ENCODE measurements around the gene SLC6A11.

The SLC6A11 gene

DNA sequence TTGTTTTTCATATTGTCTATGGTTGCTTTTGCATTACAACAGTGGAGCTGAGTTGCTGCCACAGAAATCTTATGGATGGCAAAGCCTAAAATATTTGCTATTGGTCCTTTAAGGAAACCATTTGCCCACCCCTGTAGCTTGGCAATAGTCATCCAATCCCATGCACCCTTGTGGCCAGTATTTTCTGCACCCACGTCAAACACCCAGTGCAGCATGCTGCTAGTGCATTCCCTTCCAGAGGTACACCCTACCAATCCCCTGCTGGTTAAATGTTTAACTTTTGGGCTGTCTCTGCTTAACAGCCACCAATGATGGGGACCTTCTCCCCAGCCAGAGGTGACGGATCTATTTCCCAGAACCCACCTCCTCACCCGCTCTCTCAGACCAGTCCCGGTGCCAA is 23.8 kb upstream of the SLC6A11 start:
- no peak for DNase-seq

DNA sequence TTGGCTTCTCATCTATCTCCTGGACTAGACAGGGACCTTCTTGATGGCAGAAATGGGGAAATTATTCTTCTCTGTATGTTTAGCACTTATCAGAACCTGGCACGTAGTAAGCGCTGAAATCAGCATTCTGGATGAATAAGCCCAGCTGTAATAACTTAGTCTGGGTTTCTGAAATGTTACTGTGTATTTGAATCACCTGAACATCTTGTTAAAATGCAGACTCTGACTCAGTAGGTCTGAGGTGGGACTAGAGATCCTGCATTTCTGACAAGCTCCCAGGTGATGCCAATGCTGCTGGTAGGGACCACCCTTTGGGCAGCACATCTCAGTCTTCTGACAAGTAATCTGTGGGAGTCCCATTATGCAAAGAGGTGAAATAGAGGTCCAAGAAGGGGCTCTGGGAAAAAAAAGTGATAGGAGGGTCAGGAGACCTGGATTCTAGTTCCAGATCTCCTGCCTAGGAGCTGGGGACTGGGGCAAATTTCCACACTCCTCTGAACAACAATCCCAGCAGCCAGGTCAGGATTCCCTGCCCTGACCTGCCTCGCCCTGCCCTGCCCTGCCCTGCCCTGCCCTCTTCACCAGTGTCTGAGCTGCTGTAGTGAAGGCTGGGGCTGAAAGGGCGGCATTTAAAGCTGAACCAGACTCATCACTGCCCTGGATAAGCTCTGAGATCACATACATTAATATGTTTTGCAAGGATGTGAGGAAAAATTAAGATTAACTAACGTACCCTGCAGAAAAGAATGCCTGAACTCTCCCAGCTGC is 17.2 kb upstream of the SLC6A11 start:
- no peak for DNase-seq

DNA sequence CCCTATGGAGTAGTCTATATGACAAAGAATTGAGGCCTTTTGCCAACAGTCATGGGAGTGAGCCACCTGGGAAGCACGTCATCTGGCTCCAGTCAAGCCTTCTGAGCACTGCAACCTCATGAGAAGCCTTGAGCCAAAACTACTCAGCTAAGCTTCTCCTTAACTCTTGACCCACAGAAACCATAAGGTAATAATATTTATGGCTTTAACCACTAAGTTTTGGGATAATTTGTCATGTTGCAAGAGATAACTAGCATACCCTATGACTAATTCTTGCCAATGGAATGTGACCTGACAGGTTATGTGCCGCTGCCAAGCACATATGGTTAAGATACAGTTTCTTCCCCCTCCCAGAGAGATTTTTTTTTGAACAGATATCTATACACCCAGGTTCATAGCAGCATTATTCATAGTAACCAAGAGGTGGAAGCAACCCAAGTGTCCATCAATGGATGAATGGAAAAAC is 11.8 kb upstream of the SLC6A11 start:
- DNase-seq: no peak

DNA sequence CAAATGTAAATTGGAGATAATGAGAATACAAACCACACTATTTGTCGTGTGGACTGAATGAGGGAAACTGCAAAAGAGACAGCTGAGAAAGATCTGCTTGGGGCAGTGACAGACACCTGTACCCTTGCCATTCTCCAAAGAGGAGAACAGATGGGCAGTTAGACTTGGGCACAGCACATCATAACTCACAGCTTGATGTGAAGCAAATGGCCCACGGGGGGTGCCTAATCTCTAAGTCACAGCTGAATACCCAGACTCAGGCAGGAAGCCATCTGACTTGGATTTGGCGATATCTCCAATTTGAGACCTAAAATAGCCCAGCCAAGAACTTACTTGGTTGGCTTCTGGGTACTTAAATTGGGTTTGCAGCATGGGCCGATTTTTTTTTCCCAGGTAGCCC is 10.0 kb upstream of the SLC6A11 start:
- DNase-seq: no peak

DNA sequence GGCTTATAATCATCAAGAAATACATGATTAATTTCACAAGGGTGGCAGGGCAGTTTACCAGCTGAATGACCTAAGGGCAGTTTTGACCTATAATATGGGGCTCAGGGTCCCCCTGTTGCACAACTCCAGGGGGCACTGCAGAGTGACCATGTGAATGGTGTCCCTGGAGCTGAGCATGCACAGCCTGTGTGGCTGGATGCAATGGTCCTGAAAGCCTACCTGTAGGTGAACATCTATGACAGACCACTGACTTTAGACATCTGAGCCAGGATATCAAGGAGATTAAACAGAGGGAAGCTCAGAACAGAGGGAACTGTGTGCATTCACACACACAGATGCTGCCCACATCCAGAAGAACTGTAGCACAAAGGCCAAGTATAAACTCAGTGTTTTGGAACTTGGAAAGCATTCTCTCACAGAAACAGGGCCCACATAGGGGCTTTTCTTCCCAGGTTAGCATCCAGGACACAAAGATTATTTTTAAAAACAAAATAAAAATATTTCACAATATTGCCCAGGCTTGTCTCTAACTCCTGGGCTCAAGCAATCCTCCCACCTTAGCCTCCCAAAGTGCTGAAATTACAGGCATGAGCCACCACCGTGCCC is 7.8 kb upstream of the SLC6A11 start:
- DNase-seq: no peak

DNA sequence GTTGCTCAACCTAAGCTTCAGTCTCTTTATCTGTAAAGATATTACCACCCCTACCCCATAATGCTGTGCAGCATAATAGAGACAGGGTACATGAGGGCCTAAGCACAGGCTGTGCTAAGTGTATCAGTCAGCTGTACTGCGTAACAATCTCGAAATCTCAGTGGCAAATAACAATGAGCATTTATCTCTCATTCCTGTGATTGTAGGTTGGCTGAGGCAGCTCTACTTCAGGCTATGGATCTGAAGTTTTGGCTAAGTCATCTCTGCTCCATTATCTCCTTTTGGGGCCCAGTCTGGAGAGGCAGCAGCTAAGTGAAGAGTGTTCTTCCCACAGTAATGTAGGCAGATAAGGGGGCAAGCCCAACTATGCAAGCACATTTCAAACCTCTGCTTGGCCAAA is 7.1 kb upstream of the SLC6A11 start:
- DNase-seq: no peak

DNA sequence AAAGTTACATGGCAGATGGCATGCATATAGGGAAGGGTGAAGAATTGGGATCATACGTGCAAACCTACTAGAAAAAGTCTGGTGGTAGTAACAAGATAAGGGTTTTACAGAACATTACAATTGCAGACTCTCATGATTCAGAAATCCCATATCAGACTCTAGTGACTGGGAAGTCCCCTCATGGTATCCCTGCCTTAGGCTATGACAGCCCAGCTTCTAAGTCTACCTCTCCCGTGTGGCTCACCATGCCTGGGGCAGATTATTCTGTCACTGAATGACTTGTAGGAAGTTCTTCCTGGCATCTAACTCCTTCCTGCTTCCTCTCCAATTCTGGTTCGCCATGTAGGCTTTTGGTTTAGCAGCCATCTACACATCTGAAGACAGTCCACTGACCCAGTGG is 5.7 kb upstream of the SLC6A11 start:
- no peak for DNase-seq

DNA sequence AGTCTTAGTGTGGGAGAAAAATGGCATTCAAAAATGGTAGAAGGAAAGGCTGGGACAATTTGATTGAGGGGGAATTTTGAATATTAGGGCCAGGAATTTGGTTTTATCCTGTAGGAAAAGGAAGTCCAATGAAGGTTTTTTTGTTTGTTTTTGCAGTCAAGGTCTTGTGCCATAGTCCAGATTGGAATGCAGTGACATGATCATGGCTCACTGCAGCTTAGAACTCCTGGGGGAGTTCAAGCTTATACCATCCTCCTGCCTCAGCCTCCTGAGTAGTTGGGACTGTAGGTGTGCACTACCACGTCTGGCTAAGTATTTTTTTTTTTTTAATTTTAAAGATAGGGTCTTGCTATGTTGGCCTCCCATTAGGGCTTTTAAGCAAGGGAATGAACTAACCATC is 2.6 kb upstream of the SLC6A11 start:
- no peak for DNase-seq

DNA sequence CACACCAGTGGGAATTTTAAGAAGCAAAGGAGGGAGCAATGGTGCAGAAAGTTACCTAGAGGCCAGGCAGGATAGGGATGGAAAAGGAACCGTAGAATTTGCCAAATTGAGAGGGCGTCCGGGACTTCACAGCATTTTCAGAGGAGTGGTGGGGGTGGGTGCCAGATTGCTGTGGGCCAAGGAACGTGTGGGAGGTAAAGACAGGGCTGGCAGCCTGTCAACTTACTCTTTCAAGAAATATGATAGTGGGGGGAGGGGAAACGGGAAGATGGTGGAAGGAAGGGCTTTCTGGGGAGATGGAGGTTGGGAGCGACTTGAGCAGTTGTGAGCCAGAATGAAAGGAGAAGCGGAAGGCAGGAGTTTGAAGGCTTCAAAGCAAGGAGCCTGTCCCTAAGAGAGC is 1.4 kb upstream of the SLC6A11 start:
- no peak for DNase-seq

DNA sequence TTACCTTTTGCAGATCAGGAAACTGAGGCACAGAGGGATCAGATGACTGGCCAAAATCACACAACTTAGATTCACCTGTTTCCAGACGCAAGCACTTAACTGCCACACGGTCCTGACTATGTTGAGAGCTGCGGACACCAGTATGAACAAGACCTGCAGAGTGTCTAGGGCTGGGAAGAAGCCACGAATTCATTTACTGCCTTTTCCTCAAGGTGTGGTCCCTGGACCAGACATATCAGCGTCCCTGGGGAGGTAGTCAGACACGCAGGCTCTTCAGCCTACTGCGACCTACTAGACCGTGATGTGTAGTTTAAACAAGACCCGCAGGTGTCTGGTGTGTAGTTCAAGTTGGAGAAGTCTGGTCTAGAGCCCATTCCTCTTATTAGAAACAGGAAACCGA is 541 bp upstream of the SLC6A11 start:
- DNase-seq: no peak

DNA sequence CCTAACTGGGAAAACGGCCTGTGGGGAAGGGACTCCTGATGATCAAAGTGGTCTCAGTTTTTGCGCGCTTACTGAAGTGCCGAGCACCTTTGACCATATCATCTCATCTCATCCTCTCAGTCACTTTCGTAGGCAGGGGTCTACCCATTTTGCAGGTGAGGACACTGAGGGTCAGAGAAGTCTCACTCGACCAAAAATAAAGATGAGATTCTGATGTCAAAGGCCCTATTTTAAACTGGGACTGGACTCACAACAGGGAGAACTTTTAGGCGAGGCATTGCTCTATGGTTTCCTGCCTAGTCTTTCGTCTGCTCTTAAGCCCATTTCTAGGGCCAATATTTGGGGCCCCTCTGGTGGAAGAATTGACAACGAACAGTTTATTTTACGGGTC is 830 bp downstream of the SLC6A11 start:
- no peak for DNase-seq

DNA sequence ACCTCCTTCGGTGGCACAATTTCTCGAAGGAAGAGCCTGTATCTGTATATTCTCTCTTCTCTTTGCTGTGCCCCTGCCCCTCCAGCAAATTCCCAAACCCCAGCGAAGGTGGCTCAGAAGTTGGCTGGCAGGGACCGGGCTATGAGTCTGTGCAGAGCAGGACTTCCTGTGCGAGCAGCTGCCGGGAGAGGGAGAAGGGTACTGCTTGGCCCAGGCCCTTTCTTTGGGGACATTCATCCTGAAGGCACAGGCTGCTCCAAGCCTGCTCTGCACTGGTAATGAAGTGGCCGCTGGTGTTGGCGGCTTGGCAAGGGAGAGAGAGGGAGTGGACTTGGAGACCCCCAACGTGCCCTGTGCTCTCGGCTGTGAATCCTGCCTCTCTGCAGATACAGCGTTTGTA is 1.5 kb downstream of the SLC6A11 start:
- DNase-seq: no peak

DNA sequence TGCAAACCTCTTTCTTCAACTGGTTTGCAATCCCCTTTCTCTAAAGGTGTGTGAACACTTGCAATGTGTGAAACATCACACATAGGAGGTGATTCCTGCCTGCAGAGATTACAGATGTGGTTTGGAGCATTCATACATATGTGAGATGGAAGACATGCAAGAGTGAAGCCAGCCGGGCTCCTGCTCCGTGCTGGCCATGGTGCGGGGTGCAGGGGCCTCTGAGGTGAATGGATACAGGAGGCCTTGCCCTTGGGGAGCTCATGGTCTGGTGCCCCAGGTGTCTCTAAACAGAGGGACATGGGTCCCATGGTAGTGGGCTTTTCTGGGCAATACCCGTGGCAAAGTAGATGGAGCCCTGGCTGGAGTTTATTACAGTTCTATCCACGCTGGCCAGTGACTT is 6.0 kb downstream of the SLC6A11 start:
- no peak for DNase-seq

DNA sequence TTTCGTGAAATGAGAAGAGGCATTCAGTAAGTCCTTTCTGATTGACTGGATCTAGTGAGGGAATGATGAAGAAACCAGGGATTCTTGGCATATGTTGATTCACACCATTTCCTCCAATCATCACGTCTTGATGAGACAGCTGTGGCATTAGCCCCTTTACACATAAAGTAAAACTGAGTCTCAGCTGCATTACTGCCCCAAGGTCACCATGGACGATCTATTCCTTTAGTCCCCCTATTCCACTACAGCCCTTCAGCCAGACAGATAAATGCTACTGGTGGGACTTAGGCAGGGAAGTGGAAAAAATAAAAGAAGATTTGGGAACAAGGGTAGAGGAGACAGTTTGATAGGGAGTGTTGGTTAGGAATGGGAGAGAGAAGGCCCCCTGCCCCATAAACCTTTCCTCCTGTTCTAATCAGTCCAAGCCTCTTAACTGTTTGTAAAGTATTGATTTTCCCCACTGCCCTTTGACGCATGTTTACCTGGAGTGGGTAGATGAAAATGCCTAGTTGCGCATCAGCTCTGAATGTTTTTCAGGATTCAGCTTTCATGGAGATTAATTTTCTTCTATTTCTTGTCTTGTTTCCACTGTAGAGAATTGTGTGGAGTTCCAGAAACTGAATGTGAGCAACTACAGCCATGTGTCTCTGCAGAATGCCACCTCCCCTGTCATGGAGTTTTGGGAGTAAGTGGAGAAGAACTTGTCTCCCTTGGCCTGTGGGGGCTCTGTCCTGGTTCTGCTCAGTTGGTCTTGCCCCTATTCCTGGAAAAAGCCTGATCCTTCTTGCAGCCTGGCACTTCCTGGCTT is 6.9 kb downstream of the SLC6A11 start:
- DNase-seq: no peak

DNA sequence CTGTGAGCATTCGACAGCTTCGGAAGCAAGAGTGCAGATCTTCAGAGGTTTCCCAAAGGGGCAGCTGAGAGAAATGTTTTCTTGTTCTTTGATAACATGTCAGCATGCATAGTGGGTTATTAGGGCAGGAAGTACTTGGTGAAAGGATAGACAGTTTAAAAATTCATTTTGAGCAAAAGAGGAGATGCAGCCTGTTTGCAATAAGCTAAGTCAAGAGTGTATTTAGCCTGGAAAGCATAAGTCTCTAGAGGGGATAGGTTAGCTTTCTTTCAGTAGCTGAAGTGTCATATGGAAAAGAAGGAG is 7.4 kb downstream of the SLC6A11 start:
- no peak for DNase-seq

DNA sequence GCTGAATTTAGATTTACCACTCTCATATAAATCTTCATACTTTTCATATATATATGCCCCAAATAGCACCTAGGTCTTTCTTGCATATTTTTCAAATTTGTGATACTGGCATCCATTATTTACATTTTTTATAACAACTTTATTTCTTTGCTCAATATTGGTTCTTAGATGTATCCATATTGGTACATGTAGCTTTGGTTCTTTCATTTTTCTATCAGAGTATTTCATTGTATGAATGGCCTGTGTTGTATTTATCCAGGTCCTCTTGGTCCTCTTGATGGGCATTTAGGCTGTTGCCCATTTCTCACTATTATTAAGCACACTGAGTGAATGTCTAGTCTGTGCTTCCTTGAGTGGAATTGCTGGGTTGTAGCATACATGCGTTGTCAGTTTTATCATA is 8.4 kb downstream of the SLC6A11 start:
- no peak for DNase-seq

DNA sequence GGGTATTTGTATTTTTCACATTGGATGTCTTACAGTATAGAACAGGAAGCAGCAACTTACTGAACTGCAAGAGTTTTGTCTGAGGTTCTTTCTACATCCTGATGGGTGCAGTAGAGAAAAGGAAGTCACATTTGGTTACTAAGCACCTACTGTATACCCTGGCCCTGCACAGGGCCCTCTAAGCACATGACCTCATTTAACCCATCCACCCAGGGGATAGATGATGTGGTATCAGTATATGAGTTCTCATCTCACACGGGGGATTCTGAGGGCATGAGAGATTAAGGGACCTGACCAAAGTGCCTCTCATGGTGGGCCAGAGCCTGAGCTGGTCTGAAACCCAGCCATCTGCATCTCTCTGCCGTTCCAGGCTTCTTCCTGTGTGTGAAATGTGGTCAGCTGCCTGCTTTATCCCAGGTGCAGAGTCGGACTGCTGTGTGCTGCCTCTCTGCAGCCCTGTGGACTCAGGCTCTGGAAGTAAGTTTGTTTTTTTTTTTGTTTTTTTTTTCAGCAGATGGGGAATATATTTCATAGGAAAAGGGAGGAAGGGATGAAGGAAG is 17.9 kb downstream of the SLC6A11 start:
- no peak for DNase-seq

DNA sequence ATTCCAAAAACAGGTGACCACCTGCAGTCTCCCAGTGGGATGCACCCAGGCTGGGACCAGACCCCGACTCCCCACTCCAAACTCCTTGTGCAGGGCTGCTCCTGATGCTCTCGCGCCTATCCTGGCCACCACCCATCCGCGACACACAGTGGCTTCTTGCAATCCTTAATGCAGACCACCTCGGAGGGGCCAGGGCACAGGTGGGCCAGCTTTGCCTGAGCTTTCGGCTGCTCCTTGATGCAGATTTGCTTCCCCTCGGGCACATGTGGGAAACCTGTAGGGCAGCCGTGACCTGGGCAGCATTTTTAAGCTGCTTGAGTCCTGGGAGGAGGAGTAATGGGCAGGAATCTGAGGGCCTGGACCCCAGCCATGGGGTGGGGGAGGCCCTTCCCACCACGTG is 18.9 kb downstream of the SLC6A11 start:
- DNase-seq: no peak

DNA sequence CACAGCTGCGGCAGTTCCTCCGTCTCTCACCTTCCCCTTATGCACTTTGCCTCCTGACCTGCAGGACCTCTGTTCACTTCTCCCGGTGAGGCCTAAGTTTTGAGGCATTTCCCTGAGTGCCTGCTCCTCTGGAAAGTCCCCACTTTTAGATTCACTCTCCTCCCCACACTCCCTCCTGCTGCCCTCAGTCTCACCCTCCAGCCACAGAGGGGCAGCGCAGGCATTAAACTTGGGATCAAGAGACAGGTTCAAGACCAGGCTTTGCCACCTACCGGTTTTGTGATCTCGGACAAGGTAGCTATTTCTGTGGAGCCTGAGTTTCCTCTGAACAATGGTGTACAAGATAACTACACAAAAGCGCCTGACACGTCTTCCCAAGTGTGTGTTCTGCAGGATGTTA is 19.4 kb downstream of the SLC6A11 start:
- DNase-seq: no peak

DNA sequence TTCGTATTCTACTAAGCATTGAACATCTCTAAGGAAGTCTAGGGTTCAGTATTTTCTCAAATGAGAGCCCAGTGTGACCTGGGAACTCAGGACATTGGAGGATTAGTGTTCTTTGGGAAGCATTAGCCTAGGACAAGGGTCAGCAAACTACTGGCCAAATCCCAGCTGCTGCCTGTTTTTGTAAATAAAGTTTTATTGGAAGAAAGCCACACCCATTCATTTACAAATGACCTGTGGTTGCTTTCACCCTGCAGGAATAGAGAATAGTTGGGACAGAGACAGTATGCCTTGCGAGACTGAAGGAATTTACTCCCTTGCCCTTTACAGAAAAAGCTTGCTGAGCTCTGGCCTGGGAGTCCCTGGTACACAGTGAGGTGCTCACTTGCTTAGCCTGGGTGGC is 20.6 kb downstream of the SLC6A11 start:
- DNase-seq: no peak

DNA sequence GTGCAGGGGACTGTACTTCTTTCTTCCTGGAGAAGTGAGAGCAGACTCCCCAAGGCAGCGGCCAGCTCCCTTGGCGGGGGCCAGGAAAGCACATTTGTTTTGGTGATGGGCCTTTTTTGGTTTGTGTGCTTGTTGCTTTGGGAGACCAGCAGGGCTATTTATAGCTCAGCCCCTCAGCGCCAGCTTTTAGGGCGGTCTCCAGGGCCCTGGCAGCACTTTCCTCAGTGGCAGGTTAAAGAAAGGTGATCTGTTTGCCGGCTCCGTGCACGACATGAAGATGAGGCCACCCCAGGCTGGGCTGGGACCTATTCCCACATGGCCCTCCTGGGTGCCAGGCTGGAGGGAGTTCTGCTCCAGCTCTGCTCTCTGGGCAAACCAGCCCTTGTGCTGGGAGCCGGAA is 21.8 kb downstream of the SLC6A11 start:
- DNase-seq: no peak

DNA sequence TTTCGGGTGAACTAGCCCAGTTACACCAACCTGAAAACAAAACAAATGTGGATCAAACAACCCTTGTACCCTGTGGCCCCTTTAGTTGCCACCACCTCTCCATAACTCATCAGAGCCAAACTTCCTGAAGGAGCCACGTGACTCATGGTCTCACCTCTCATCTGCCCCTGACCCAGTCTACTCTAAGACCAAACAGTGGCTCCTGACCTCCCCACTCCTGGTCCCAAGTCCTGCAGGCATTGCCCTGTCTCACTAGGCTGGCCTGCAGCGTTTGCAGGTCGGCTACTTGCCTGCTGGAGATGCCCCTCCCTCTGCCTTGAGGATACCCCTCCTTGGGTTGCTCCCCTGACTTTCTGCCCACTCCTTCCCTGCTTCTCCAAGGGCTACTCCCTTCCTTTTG is 23.1 kb downstream of the SLC6A11 start:
- no peak for DNase-seq

DNA sequence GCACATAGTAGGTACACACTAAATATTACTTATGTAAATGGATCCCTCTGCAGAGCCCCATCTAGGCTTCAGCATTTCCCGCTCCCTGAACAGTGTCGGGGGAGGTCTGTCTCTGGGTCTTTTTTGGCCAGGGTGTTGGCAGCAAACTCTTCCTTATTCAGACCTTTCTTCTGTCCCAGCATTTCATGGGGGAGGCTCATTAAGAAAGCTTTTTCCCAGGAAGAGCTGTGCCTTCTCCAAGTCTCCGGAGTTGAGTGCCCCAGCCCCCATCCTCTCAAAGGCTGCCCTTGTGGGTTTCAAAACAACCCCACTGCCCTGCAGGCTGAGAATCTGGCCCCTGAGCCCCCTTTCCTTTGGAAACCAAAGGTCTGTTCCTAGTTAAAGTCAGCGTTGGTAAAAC is 25.1 kb downstream of the SLC6A11 start:
- no peak for DNase-seq

DNA sequence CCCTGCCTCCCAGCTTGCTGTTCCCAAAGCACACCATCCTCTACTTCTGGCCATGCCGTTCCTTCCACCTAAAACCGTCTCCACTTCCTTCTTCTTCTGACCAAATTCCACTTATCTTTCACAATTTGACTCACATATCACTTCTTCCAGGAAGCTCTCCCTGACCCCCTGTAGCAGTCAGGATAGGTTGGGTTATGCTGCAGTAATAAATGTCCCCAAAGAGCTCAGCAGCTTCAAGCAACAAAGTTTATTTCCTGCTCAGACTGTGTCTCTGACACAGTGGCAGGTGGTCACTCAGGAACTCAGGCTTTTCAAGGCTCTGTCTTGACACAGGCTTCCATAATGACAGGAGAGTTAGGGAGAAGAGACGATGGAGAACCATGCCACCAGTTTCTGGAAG is 27.4 kb downstream of the SLC6A11 start:
- no peak for DNase-seq
